Measurements from ENCODE around the gene SLC41A3.

DNA sequence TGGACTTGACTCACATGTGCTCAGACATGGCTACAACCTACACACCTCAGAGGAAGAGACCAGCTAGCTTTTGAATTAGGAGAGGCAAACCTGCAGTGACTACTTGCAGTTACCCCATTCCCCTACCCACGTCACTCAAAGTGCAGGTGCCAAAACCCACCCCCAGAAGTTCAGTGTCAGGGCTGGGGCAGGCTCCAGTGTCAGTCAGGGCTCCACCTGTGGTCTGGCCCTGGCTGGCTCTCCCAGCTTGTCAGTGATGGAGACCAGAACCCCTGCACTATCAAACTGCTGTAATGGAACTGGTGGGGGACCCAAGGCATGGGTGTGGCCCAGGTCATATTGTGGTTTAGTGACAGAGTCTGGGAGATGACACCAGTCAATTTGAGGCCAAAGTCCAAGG is 32.6 kb upstream of the SLC41A3 start:
- TF ChIP-seq CTCF (IDR thresholded peaks at IDR 0.05; ENCODE audit: low read depth, low read length, poor library complexity, severe bottlenecking) (no peak), EZH2phosphoT487 (IDR thresholded peaks at IDR 0.05; ENCODE audit: borderline replicate concordance, low read length) (no peak)

Data from DOHH2 (cell line).